OCI-LY7 (cell line): ENCODE results near the gene BTNL3. TPM values are rescaled to one million over a fixed set of nuclear protein-coding genes. Genes with fewer than 3 reads are reported as not detected.

Experiments
- BruUV-seq: library from RNA; stranded (reverse); fragments of 400-500 nt; replicated peaks from 2 replicates; lab custom pipeline; 2021; lab: Mats Ljungman, UMichigan
- CTCF ChIA-PET: fragments of 300-600 bp; sonication (Branson Sonifier 250); formaldehyde crosslinking; loops from one replicate; lab custom pipeline; 2022; ENCODE audit warnings: antibody characterized with exemption; ENCODE audit not compliant: unreplicated experiment; lab: Charles Lee
- POLR2A ChIA-PET: fragments of 300-600 bp; sonication (Branson Sonifier 250); formaldehyde crosslinking; loops from one replicate; lab custom pipeline; 2022; ENCODE audit warnings: antibody characterized with exemption; lab: Charles Lee
- DNase-seq: peaks from one replicate; pipeline ENCODE4 v3.0.0-alpha.2; 2015; ENCODE audit warnings: low spot score
- H2AFZ ChIP-seq: fragments of 200-600 bp; sonication (generic), shearing (Covaris generic); 2 replicates; pipeline ENCODE4 v1.6.1; 2014; ENCODE audit warnings: mild to moderate bottlenecking, antibody characterized with exemption, low read length, moderate library complexity
- H3K27ac ChIP-seq: fragments of 200-600 bp; sonication (generic); 2 replicates; pipeline ENCODE4 v1.5.1; 2014; ENCODE audit warnings: mixed run types, low read depth, mild to moderate bottlenecking, moderate library complexity, low read length, inconsistent platforms; ENCODE audit not compliant: poor library complexity, severe bottlenecking
- H3K36me3 ChIP-seq: fragments of 200-600 bp; sonication (generic); 2 replicates; pipeline ENCODE4 v1.6.1; 2014; ENCODE audit warnings: mild to moderate bottlenecking, antibody characterized with exemption, low read length, moderate library complexity, mixed read lengths; ENCODE audit not compliant: insufficient read depth
- H3K4me1 ChIP-seq: fragments of 200-600 bp; sonication (generic); 2 replicates; pipeline ENCODE4 v1.5.1; 2014; ENCODE audit warnings: mild to moderate bottlenecking, low read length; ENCODE audit not compliant: insufficient read depth, poor library complexity, severe bottlenecking
- H3K4me2 ChIP-seq: fragments of 200-600 bp; sonication (generic); 2 replicates; pipeline ENCODE4 v1.6.1; 2014; ENCODE audit warnings: mild to moderate bottlenecking, low read length
- H3K4me3 ChIP-seq: fragments of 200-600 bp; sonication (generic); 2 replicates; pipeline ENCODE4 v1.5.1; 2014; ENCODE audit warnings: mild to moderate bottlenecking, low read depth, low read length; ENCODE audit not compliant: poor library complexity, severe bottlenecking
- H3K79me2 ChIP-seq: fragments of 200-600 bp; sonication (generic); 2 replicates; pipeline ENCODE4 v1.6.1; 2016; ENCODE audit warnings: low read depth, mild to moderate bottlenecking, low read length, moderate library complexity, mixed read lengths; ENCODE audit not compliant: insufficient read depth
- H3K9me2 ChIP-seq: fragments of 200-600 bp; sonication (generic); 2 replicates; pipeline ENCODE4 v1.6.1; 2016; ENCODE audit warnings: mild to moderate bottlenecking, low read length, mixed read lengths; ENCODE audit not compliant: insufficient read depth
- H3K9me3 ChIP-seq: fragments of 200-600 bp; sonication (generic); 2 replicates; pipeline ENCODE4 v1.6.1; 2014; ENCODE audit warnings: mild to moderate bottlenecking, mixed run types, low read length, mixed read lengths
- H4K20me1 ChIP-seq: fragments of 200-600 bp; sonication (generic); 2 replicates; pipeline ENCODE4 v1.6.1; 2014; ENCODE audit warnings: mild to moderate bottlenecking, antibody characterized with exemption, low read length, moderate library complexity, mixed read lengths; ENCODE audit not compliant: insufficient read depth
- EZH2phosphoT487 ChIP-seq: fragments of 200-600 bp; sonication (generic); IDR thresholded peaks from 2 replicates; pipeline ENCODE4 v1.6.1; 2018; ENCODE audit warnings: low read depth, borderline replicate concordance, mild to moderate bottlenecking, mixed run types, antibody characterized with exemption, low read length, moderate library complexity, mixed read lengths
- intact Hi-C: fragments of 100-400 bp; cut with micrococcal nuclease; formaldehyde crosslinking; loops from one replicate; pipeline ENCODE4 v1.10.0; 2022; ENCODE audit not compliant: unreplicated experiment
- total RNA-seq, 2 experiments: library from RNA; depleted of rRNA in 1 of 2; stranded (reverse); fragments of >200 nt in 1 of 2; shearing (Covaris generic) in 1 of 2; gene quantifications; 2 replicates each; pipeline ENCODE4 v1.2.3, GENCODE V29; 2014 to 2022
- TF ChIP-seq, protein P1 (sequence below): fragments of 200-600 bp; sonication (generic); conservative IDR thresholded peaks from 2 replicates; pipeline ENCODE4 v1.5.1; 2014; ENCODE audit warnings: mild to moderate bottlenecking, antibody characterized with exemption, low read length, moderate library complexity, mixed read lengths

BTNL3 gene
- total RNA-seq, 2 experiments from 2014 or later: not detected

DNA sequence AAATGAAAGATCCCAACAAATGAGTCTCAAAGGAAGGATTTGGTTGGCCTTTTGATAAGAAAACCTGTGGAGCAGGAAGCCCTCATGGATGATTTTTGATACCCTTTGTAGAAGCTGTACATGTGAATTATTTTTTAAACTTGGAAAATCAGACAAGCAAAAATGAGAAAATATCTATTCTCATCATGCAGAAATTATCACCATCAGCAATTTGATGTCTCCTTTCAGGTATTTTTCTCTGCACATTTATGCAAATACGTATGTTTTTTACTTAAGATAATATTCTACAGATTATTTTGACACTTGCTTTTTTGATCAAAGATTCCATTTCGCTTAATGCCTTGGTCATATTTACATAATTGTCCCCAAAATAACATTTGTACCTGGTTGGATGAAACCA, 58.6 kb downstream of the BTNL3 start:
- Histone ChIP-seq H3K4me1 (peaks cover 85% of the 10 kb centered on the region), H2AFZ (peak overlapping the region; percentile 56; the same call in 1 of the 2 replicates), H3K9me3 (no peaks in the 10 kb centered on the region), H3K36me3 (no peaks in the 10 kb centered on the region), H3K79me2 (peaks cover 4% of the 10 kb centered on the region; the same call in 1 of the 2 replicates), H3K9me2 (no peaks in the 10 kb centered on the region), H3K4me2 (peak overlapping the region; percentile 52), H4K20me1 (no peaks in the 10 kb centered on the region), H3K4me3 (peak overlapping the region; percentile 40), H3K27ac (peak overlapping the region; percentile 84)
- TF ChIP-seq, protein P1, sequence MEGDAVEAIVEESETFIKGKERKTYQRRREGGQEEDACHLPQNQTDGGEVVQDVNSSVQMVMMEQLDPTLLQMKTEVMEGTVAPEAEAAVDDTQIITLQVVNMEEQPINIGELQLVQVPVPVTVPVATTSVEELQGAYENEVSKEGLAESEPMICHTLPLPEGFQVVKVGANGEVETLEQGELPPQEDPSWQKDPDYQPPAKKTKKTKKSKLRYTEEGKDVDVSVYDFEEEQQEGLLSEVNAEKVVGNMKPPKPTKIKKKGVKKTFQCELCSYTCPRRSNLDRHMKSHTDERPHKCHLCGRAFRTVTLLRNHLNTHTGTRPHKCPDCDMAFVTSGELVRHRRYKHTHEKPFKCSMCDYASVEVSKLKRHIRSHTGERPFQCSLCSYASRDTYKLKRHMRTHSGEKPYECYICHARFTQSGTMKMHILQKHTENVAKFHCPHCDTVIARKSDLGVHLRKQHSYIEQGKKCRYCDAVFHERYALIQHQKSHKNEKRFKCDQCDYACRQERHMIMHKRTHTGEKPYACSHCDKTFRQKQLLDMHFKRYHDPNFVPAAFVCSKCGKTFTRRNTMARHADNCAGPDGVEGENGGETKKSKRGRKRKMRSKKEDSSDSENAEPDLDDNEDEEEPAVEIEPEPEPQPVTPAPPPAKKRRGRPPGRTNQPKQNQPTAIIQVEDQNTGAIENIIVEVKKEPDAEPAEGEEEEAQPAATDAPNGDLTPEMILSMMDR: no peak
- no peak for TF ChIP-seq EZH2phosphoT487
- no TSS peak for BruUV-seq
- CTCF ChIA-PET: interaction anchor here (0.5 kb wide), 1 partner anchor 111 kb away, joined by 3 read pairs; no protein-coding TSS in a partner anchor
- DNase-seq: no peak
- intact Hi-C loops: no loop called here
- POLR2A ChIA-PET: interaction anchor here (1.0 kb wide), 2 partner anchors 10 to 17 kb away, joined by 3 to 5 read pairs; no protein-coding TSS in a partner anchor

DNA sequence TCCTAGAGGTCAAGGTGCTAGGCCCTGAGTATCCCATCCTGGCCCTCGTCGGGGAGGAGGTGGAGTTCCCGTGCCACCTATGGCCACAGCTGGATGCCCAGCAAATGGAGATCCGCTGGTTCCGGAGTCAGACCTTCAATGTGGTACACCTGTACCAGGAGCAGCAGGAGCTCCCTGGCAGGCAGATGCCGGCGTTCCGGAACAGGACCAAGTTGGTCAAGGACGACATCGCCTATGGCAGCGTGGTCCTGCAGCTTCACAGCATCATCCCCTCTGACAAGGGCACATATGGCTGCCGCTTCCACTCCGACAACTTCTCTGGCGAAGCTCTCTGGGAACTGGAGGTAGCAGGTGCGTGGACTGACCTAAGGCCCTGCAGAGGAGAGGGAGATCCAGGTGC, 59.3 kb downstream of the BTNL3 start:
- Histone ChIP-seq H3K79me2 (peaks cover 7% of the 10 kb centered on the region; the same call in 1 of the 2 replicates), H3K36me3 (no peaks in the 10 kb centered on the region), H3K27ac (peak overlapping the region; percentile 84), H3K9me2 (no peaks in the 10 kb centered on the region), H3K4me3 (peak overlapping the region; percentile 40), H3K9me3 (no peaks in the 10 kb centered on the region), H3K4me2 (peak overlapping the region; percentile 52), H2AFZ (peak overlapping the region; percentile 56; the same call in 1 of the 2 replicates), H3K4me1 (peaks cover 89% of the 10 kb centered on the region), H4K20me1 (no peaks in the 10 kb centered on the region)
- intact Hi-C loops: no loop called here
- no TSS peak for BruUV-seq
- TF ChIP-seq, protein P1: no peak
- TF ChIP-seq EZH2phosphoT487: no peak
- ChIA-PET POLR2A (interaction anchor here (1.0 kb wide), 2 partner anchors 10 to 17 kb away, joined by 3 to 5 read pairs; no protein-coding TSS in a partner anchor), CTCF (interaction anchor here (0.5 to 0.6 kb wide), 2 partner anchors 111 to 583 kb away, joined by 3 read pairs; no protein-coding TSS in a partner anchor)
- DNase-seq: no peak

DNA sequence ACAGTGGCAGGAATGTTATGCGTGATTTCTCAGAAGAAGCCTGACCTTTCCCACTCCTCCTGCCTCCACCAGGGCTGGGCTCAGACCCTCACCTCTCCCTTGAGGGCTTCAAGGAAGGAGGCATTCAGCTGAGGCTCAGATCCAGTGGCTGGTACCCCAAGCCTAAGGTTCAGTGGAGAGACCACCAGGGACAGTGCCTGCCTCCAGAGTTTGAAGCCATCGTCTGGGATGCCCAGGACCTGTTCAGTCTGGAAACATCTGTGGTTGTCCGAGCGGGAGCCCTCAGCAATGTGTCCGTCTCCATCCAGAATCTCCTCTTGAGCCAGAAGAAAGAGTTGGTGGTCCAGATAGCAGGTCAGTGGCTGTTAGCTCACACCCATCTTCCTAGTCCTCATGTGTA, 61.4 kb downstream of the BTNL3 start:
- CTCF ChIA-PET: no interaction called here
- Histone ChIP-seq H3K27ac (peak overlapping the region; percentile 99), H3K4me1 (peaks cover 81% of the 10 kb centered on the region), H4K20me1 (peaks cover 10% of the 10 kb centered on the region; the same call in 1 of the 2 replicates), H3K4me2 (peak overlapping the region; percentile 94), H3K9me2 (no peaks in the 10 kb centered on the region), H3K36me3 (peaks cover 11% of the 10 kb centered on the region), H3K79me2 (peaks cover 26% of the 10 kb centered on the region), H2AFZ (peak overlapping the region; percentile 5; the same call in 1 of the 2 replicates), H3K4me3 (peak overlapping the region; percentile 48), H3K9me3 (no peaks in the 10 kb centered on the region)
- POLR2A ChIA-PET: interaction anchor here (0.5 to 2.1 kb wide), 2 partner anchors 15 to 24 kb away, joined by 3 to 13 read pairs; no protein-coding TSS in a partner anchor
- BruUV-seq: no TSS peak
- intact Hi-C loops: loop anchor here (2.0 to 5.0 kb wide), 4 partner anchors 58 to 197 kb away; partner anchors contain the start of gene TRIM41
- no peak for DNase-seq
- no peak for TF ChIP-seq EZH2phosphoT487
- TF ChIP-seq, protein P1: no peak
